NCI-H146 treated with DMSO at 0.1 percent for 48 hours (cell line): Measurements from ENCODE around the gene GPR42.

Source experiments
- DNase-seq: peaks from one replicate; lab custom pipeline; 2025; ENCODE audit not compliant: unreplicated experiment; lab: John Stamatoyannopoulos, UW

The GPR42 gene

GRCh38 chr19:35417713-35418534, 47.1 kb downstream of the GPR42 start:
- DNase-seq = no peak

GRCh38 chr19:35419046-35419445, 48.2 kb downstream of the GPR42 start:
- no peak for DNase-seq

GRCh38 chr19:35419805-35420204, 48.9 kb downstream of the GPR42 start:
- DNase-seq = no peak

GRCh38 chr19:35421362-35421761, 50.5 kb downstream of the GPR42 start:
- no peak for DNase-seq
